HCT116 (cell line): ENCODE data around the gene PTP4A2. TPM values are rescaled to one million over a fixed set of nuclear protein-coding genes. Genes with fewer than 3 reads are reported as not detected.

Experiments
- ATAC-seq: fragments of 200-7000 bp; cut with Tn5 transposase; 2 replicates; pipeline ENCODE4 v1.9.1; 2020; ENCODE audit warnings: mild to moderate bottlenecking, moderate library complexity
- BruUV-seq: library from RNA; stranded (reverse); fragments of 400-500 nt; replicated peaks from 2 replicates; lab custom pipeline; 2021; lab: Mats Ljungman, UMichigan
- CTCF ChIA-PET: fragments of 300-600 bp; sonication (Branson Sonifier 250); formaldehyde crosslinking; loops from one replicate; lab custom pipeline; 2021; ENCODE audit warnings: antibody characterized with exemption; lab: Charles Lee
- POLR2A ChIA-PET: fragments of 300-600, 350-600 bp; sonication (Branson Sonifier 250); formaldehyde crosslinking; loops from one replicate; lab custom pipeline; 2021; ENCODE audit warnings: antibody characterized with exemption; lab: Charles Lee
- RAD21 ChIA-PET, 2 experiments: fragments of 300-600 bp; sonication (Branson Sonifier 250); formaldehyde crosslinking; loops; one replicate each; lab custom pipeline; 2023; ENCODE audit warnings: low total read pairs in 2 of 2; ENCODE audit not compliant: uncharacterized antibody in 2 of 2, unreplicated experiment in 2 of 2, low non-redundant PET in 1 of 2; lab: Charles Lee
- DNase-seq: peaks from one replicate; pipeline ENCODE4 v3.0.0-alpha.2; 2010; ENCODE audit warnings: low read depth, low spot score
- H2AFZ ChIP-seq: fragments of 200-600 bp; shearing (Covaris generic), sonication (generic); 2 replicates; pipeline ENCODE4 v1.6.1; 2017; ENCODE audit warnings: low read depth, mixed run types, mixed read lengths, antibody characterized with exemption, low read length; ENCODE audit not compliant: poor library complexity, severe bottlenecking
- H3K27ac ChIP-seq: 2 replicates; pipeline ENCODE4 v1.5.1; 2012; ENCODE audit warnings: low read depth, low read length
- H3K27me3 ChIP-seq: fragments of 200-600 bp; sonication (generic); 2 replicates; pipeline ENCODE4 v1.6.1; 2016; ENCODE audit warnings: mixed run types, low read length, mixed read lengths; ENCODE audit not compliant: insufficient read depth
- H3K36me3 ChIP-seq, 2 experiments: fragments of 200-500 bp in 1 of 2; fragments of 200-600 bp in 1 of 2; sonication (Bioruptor generic) in 1 of 2; sonication (generic) in 1 of 2; 2 replicates each; pipeline versions ENCODE4 v1.5.1 to v1.6.1; 2014 to 2016; ENCODE audit warnings: low read length in 2 of 2, inconsistent platforms in 1 of 2, mixed read lengths in 1 of 2, mixed run types in 1 of 2; ENCODE audit not compliant: insufficient read depth in 2 of 2, control insufficient read depth in 1 of 2
- H3K4me1 ChIP-seq, 2 experiments: fragments of 200-600 bp in 1 of 2; sonication (generic) in 1 of 2; 2 replicates each; pipeline versions ENCODE4 v1.5.1 to v1.6.1; 2012 to 2017; ENCODE audit warnings: low read length in 2 of 2, inconsistent platforms in 1 of 2, mild to moderate bottlenecking in 1 of 2, mixed read lengths in 1 of 2, mixed run types in 1 of 2, moderate library complexity in 1 of 2; ENCODE audit not compliant: insufficient read depth in 2 of 2, control insufficient read depth in 1 of 2
- H3K4me2 ChIP-seq: fragments of 200-600 bp; sonication (generic); 2 replicates; pipeline ENCODE4 v1.6.1; 2017; ENCODE audit warnings: mixed run types, low read length, mixed read lengths
- H3K4me3 ChIP-seq, 2 experiments: fragments of 200-600 bp in 1 of 2; sonication (generic) in 1 of 2; replicated peaks in 1 of 2; 2 replicates each; pipeline ENCODE4 v1.5.1; 2011 to 2016; ENCODE audit warnings: low read length in 2 of 2, control low read depth in 1 of 2, low read depth in 1 of 2, mild to moderate bottlenecking in 1 of 2, mixed read lengths in 1 of 2, mixed run types in 1 of 2
- H3K79me2 ChIP-seq: fragments of 200-600 bp; sonication (generic); 2 replicates; pipeline ENCODE4 v1.6.1; 2017; ENCODE audit warnings: mild to moderate bottlenecking, mixed run types, low read length, moderate library complexity, mixed read lengths; ENCODE audit not compliant: insufficient read depth
- H3K9ac ChIP-seq: fragments of 200-600 bp; sonication (generic); 2 replicates; pipeline ENCODE4 v1.6.1; 2016; ENCODE audit warnings: low read length, mixed read lengths
- H3K9me2 ChIP-seq: fragments of 200-600 bp; sonication (generic), shearing (Covaris generic); 2 replicates; pipeline ENCODE4 v1.6.1; 2017; ENCODE audit warnings: mixed run types, mild to moderate bottlenecking, moderate library complexity; ENCODE audit not compliant: insufficient read depth
- H3K9me3 ChIP-seq, 2 experiments: fragments of 200-500 bp in 1 of 2; fragments of 200-600 bp in 1 of 2; sonication (Bioruptor generic) in 1 of 2; sonication (generic) in 1 of 2; 2 replicates each; pipeline ENCODE4 v1.6.1; 2014 to 2017; ENCODE audit warnings: low read length in 2 of 2, mixed read lengths in 2 of 2, inconsistent platforms in 1 of 2, low read depth in 1 of 2, mild to moderate bottlenecking in 1 of 2, mixed run types in 1 of 2, moderate library complexity in 1 of 2; ENCODE audit not compliant: control insufficient read depth in 1 of 2, insufficient read depth in 1 of 2
- H4K20me1 ChIP-seq: fragments of 200-600 bp; sonication (generic), shearing (Covaris generic); 2 replicates; pipeline ENCODE4 v1.6.1; 2017; ENCODE audit warnings: mixed run types, mild to moderate bottlenecking, moderate library complexity; ENCODE audit not compliant: insufficient read depth
- ATF3 ChIP-seq: IDR thresholded peaks from 2 replicates; pipeline ENCODE4 v1.6.1; 2012
- CBX3 ChIP-seq: IDR thresholded peaks from 2 replicates; pipeline ENCODE4 v1.6.1; 2012; ENCODE audit warnings: low read depth
- CTCF ChIP-seq, 3 experiments: fragments of 200-600 bp in 1 of 3; sonication (generic) in 1 of 3; IDR thresholded peaks in 2 of 3; conservative IDR thresholded peaks in 1 of 3; 2 replicates each; pipeline ENCODE4 v1.5.1; 2012 to 2017; ENCODE audit warnings: low read depth in 2 of 3, low read length in 2 of 3, antibody characterized with exemption in 1 of 3, borderline replicate concordance in 1 of 3, control low read depth in 1 of 3, mild to moderate bottlenecking in 1 of 3, mixed read lengths in 1 of 3, mixed run types in 1 of 3, moderate library complexity in 1 of 3; ENCODE audit not compliant: insufficient read depth in 1 of 3
- EGR1 ChIP-seq: IDR thresholded peaks from 2 replicates; pipeline ENCODE4 v1.6.1; 2012; ENCODE audit warnings: low read depth
- ELF1 ChIP-seq: IDR thresholded peaks from 2 replicates; pipeline ENCODE4 v1.6.1; 2012; ENCODE audit warnings: low read depth, borderline replicate concordance
- EZH2 ChIP-seq: fragments of 200-600 bp; sonication (generic); IDR thresholded peaks from 2 replicates; pipeline ENCODE4 v1.6.1; 2017; ENCODE audit warnings: antibody characterized with exemption, mixed run types
- EZH2phosphoT487 ChIP-seq: fragments of 200-600 bp; IDR thresholded peaks from 2 replicates; pipeline ENCODE4 v1.6.1; 2018; ENCODE audit warnings: antibody characterized with exemption, borderline replicate concordance
- FOSL1 ChIP-seq: IDR thresholded peaks from 2 replicates; pipeline ENCODE4 v1.6.1; 2012; ENCODE audit warnings: low read depth
- JUND ChIP-seq: IDR thresholded peaks from 2 replicates; pipeline ENCODE4 v1.6.1; 2012
- MAX ChIP-seq: IDR thresholded peaks from 2 replicates; pipeline ENCODE4 v1.6.1; 2012
- POLR2A ChIP-seq: IDR thresholded peaks from 2 replicates; pipeline ENCODE4 v1.7.0; 2011; ENCODE audit warnings: borderline replicate concordance; ENCODE audit not compliant: insufficient read depth, insufficient read length; ENCODE audit errors: extremely low read depth
- POLR2AphosphoS5 ChIP-seq: IDR thresholded peaks from 2 replicates; pipeline ENCODE4 v1.6.1; 2011; ENCODE audit warnings: mild to moderate bottlenecking, low read depth, low read length, moderate library complexity
- RAD21 ChIP-seq: IDR thresholded peaks from 2 replicates; pipeline ENCODE4 v1.6.1; 2012; ENCODE audit warnings: low read depth, mild to moderate bottlenecking
- REST ChIP-seq: IDR thresholded peaks from 2 replicates; pipeline ENCODE4 v1.6.1; 2012; ENCODE audit warnings: low read depth
- SIN3A ChIP-seq: IDR thresholded peaks from 2 replicates; pipeline ENCODE4 v1.6.1; 2012; ENCODE audit warnings: low read depth
- SP1 ChIP-seq: IDR thresholded peaks from 2 replicates; pipeline ENCODE4 v1.6.1; 2012; ENCODE audit warnings: low read depth
- TCF7L2 ChIP-seq: IDR thresholded peaks from 2 replicates; pipeline ENCODE4 v1.7.0; 2011; ENCODE audit warnings: borderline replicate concordance, inconsistent platforms; ENCODE audit not compliant: insufficient read depth, insufficient read length; ENCODE audit errors: extremely low read depth
- ZBTB33 ChIP-seq: IDR thresholded peaks from 2 replicates; pipeline ENCODE4 v1.6.1; 2011; ENCODE audit warnings: mild to moderate bottlenecking, low read length, moderate library complexity; ENCODE audit not compliant: insufficient replicate concordance; ENCODE audit errors: extremely low read depth
- ZFX ChIP-seq: fragments of 450-650 bp; IDR thresholded peaks from 2 replicates; pipeline ENCODE4 v1.6.1; 2017
- intact Hi-C: fragments of 100-400 bp; cut with micrococcal nuclease; formaldehyde crosslinking; loops from 2 replicates; pipeline ENCODE4 v1.10.0; 2022
- total RNA-seq: library from RNA; stranded (reverse); gene quantifications from one replicate; pipeline ENCODE4 v1.2.1, GENCODE V29; 2021; ENCODE audit not compliant: unreplicated experiment

Gene PTP4A2
- total RNA-seq, 1 experiment from 2014 or later: 267 TPM

GRCh38 chr1:31987135-31987619, 49.0 kb upstream of the PTP4A2 start:
- Histone ChIP-seq H3K4me2 (no peak overlapping the region), H3K9me3 (no peaks in the 10 kb centered on the region), H4K20me1 (no peaks in the 10 kb centered on the region), H3K9me2 (no peaks in the 10 kb centered on the region), H3K27ac (no peak overlapping the region), H3K36me3 (no peaks in the 10 kb centered on the region), H3K9ac (no peak overlapping the region), H3K27me3 (no peaks in the 10 kb centered on the region)
- ChIA-PET RAD21 (no interaction called here), CTCF (no interaction called here)
- no peak for DNase-seq
- no peak for TF ChIP-seq ELF1
- TF ChIP-seq EZH2phosphoT487: no peak
- no peak for TF ChIP-seq FOSL1
- TF ChIP-seq EGR1: no peak
- TF ChIP-seq ZFX: no peak
- TF ChIP-seq ATF3: no peak
- no peak for TF ChIP-seq SP1
- TF ChIP-seq RAD21: no peak
- no peak for TF ChIP-seq ZBTB33
- TF ChIP-seq CBX3: no peak
- no peak for TF ChIP-seq SIN3A
- TF ChIP-seq MAX: no peak
- no peak for TF ChIP-seq REST
- TF ChIP-seq EZH2: no peak
- TF ChIP-seq POLR2A: no peak
- TF ChIP-seq CTCF (IDR thresholded peaks at IDR 0.05 in 2 of 3, conservative IDR thresholded peaks at IDR 0.05 in 1 of 3; ENCODE audit: borderline replicate concordance in 1 of 3, insufficient read depth in 1 of 3, low read depth in 2 of 3, low read length in 2 of 3): no peak
- no peak for TF ChIP-seq TCF7L2
- no peak for TF ChIP-seq POLR2AphosphoS5
- no peak for TF ChIP-seq JUND
- TF ChIP-seq, all 23 proteins: peak for 0
- Histone ChIP-seq H2AFZ (no peak overlapping the region), H3K4me1 (peaks cover 0 to 3% of the 10 kb centered on the region in 2 experiments; a peak in 2 of 4 replicates), H3K4me3 (no peak overlapping the region), H3K79me2 (no peaks in the 10 kb centered on the region)
- BruUV-seq: no TSS peak
- no peak for ATAC-seq
- POLR2A ChIA-PET: no interaction called here
- intact Hi-C loops: no loop called here
